GM18907 (cell line): ENCODE data around the gene UBE2J2.
A peak's percentile ranks its signal among the peaks of the same experiment; 100 is the strongest.

Experiments used
- ATAC-seq: cut with Tn5 transposase; IDR thresholded peaks from one replicate; pipeline ENCODE4 v1.9.1; 2021; ENCODE audit warnings: mild to moderate bottlenecking, moderate library complexity; ENCODE audit not compliant: unreplicated experiment

The UBE2J2 gene

DNA sequence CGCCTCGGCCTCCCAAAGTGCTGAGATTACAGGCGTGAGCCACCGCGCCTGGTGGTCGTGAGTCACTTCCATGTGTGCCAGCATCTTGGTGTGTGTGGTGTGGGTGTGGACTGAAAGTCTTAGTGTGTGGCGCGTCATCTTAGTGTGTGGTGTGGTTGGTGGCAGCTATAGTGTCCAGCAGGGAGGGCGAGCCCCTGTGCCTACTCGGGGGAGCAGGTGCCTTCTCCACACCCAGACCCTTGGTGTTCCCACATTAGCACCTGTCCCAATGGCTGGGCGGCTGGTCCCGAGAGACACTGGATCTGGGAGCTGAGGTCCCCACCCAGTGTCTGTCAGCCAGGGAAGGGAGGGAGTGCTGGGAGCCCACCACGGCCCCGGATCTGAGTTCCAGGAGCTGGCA is 9.3 kb upstream of the UBE2J2 start:
- ATAC-seq, result no peak

DNA sequence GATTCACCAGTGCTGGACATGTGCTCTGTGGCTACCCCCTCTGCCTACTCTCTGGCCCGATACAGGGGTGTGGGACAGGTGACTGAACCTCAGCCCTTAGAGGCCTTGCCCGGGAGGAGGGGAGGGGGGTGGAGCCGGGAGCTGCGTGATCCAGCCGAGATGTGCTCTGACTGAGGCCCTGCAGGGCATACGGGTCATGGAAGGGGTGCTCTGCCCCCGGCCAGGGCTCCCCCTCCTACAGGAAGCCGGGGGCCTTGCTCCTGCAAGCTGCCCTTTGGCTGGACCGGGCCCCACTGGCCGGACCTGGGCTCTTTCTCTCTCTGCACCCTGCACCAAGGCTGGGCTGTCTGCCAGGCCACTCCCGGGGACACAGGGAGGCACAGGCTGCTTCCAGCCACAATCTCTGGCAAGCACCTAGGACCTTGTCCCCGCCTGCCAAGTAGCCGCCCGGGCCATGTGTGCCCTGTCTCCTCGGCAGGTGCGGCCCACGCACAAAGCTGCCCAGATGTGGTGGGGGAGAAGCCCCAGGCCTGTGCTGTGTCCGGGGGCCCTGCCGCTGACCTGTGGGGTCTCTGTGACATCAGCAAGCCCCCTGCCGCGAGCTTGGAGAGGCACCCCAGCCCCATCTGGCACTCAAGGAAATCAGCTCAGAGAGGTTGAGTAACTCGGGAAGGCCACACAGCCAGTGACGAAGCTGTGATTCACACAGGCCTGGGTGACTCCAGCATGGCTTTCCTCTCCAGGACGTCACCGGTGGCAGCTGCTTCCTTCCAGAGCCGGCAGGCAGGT is 8.1 kb upstream of the UBE2J2 start:
- no peak for ATAC-seq

DNA sequence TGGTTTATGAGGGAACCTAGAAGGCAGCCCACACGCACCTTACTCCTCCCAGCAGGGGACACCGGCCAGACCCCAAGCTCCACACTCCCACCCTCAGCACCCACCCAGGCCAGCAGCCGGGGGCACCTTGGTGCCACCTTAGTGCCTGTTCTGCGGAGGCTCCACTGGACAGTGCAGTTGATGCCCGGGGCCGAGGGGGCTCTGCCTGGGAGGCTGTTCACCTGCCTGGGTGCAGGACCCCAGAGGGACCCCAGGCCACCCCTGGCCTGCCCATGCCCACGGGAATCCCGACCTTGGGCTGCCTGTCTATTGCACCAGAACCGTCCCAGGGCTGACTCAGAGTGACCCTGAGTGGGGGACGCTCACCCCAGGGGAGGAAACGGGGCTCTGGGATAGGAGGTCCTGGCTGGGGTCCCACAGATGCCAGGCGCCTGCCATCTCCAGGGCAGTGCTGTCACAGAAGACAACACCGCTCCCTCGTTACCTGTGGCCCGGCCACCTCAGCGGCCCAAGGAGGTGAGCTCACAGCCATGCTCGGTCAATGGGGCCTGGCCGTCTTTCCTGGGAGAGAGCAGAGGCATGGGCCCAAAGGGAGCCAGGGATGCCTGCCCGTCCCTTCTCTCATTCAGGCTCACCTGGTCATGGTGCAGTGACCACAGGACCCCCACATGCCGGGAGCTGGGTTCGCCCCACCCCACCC is 7.3 kb upstream of the UBE2J2 start:
- ATAC-seq, result no peak

DNA sequence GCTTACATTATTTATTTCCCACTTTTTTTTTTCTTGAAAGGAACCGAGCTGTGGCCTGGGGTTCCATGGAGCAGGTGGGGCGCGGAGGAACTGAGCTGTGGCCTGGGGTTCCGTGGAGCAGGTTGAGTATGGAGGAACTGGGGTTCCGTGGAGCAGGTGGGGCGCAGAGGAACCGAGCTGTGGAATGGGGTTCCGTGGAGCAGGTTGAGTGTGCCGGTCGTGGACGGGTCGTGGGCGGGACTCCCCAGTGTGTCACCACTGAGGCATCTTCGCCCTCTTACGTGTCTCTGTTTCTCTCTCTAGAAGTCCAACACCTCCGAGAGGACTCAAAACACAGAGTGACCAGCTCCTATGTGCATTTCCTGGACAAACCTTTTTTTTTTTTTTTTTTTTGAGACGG is 5.4 kb upstream of the UBE2J2 start:
- ATAC-seq, result no peak

DNA sequence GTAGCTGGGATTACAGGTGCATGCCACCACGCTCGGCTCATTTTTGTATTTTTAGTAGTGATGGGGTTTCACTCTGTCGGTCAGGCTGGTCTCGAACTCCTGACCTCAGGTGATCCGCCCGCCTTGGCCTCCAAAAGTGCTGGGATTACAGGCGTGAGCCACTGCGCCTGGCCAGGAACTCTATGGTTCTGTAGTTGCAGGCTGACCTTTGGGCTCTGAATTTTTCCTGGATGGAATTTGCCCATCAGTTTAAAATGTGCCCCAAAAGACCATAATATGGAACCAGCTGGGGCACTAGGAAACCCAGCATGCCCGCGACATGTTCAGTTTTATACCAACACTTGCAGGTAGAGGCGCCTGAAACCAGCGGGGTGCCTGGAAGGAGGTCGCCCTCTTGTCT is 5.0 kb upstream of the UBE2J2 start:
- ATAC-seq, result no peak

DNA sequence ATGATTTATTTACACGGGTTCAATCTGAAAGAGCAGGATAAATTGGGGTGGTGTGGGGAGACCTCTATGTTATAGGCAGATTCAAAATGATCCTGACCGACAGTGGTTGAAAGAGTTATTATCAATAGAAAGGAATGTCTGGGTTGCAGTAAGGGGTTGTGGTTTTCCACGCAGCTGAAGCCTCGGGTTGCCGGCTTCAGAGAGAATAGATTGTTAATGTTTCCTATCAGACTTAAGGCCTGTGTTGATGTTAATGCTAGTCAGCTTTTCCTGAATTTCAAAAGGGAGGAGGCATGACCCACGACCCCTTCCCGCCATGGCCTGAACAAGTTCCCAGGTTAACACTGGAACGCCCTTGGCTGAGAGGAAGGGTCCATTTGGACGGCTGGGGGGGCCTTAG is 2.2 kb upstream of the UBE2J2 start:
- no peak for ATAC-seq

DNA sequence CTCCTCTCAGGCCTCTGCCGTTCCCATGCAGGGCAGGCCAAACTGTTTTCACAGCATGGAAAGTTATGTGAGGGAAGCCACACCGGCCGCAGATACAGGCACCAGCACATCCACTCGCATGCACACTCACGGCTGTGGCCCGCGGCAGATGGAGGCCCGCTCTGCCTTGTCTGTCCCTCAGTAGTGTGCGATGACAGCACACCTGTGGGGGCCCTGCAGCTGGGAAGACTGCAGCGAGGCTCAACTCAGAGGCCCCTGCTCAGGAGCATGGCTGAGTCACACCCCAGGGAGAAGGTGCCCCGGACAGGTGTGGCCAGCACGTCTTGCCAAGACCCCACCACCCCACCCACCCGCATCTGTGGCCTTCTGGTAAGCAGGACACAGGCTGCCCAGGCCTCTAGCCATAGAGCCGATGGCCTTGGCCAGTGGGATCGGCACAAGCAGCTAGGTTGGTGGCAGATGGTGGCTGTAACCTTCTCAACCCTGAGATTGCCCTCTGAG is 1.3 kb upstream of the UBE2J2 start:
- no peak for ATAC-seq

DNA sequence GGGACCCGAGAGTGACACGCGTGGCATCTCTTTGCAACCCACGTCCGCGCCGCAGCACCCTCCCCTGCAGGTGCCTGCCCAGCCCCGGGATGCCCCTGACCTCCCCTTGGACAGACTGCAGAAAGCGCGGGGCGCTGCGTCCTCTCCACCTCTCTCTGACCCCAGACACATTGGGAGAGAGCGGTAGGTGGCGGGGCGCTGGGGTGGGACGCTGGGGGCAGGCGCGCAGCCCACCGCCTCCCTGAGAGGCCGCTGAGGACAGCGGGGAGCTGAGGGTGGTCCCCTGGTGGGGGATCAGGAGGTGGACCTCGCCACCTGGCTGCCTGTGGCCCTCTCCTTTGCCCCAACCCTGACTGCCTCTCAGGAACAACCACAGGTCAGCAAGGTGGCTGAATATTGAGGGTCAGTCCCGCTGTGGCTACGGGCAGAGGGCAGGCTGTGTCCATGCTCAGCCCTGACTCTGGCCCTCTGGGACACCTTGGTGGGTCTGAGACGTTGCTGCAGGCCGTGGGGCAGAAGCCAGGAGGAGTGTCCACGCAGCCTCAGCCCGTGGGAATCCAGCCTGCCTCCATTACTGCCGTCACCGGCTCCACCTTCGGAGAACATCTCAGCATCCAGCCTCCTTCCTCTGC is 761 bp upstream of the UBE2J2 start:
- peak; percentile 28 for ATAC-seq

DNA sequence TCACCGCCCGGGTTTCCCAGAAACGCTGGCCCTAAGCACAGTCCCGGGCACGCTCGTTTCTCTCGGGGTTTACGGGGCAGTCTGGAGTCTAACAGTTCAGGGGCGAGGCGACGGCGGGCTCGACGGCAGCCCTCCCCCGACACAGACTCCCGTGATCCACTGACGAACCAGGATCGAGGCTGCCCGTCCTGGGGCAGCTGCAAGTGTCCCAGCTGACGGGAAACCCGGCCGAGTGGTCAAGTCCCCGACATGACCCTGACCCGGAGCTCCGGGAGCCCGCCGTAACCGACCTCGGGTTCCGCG is 494 bp downstream of the UBE2J2 start:
- ATAC-seq, result peak; percentile 22

DNA sequence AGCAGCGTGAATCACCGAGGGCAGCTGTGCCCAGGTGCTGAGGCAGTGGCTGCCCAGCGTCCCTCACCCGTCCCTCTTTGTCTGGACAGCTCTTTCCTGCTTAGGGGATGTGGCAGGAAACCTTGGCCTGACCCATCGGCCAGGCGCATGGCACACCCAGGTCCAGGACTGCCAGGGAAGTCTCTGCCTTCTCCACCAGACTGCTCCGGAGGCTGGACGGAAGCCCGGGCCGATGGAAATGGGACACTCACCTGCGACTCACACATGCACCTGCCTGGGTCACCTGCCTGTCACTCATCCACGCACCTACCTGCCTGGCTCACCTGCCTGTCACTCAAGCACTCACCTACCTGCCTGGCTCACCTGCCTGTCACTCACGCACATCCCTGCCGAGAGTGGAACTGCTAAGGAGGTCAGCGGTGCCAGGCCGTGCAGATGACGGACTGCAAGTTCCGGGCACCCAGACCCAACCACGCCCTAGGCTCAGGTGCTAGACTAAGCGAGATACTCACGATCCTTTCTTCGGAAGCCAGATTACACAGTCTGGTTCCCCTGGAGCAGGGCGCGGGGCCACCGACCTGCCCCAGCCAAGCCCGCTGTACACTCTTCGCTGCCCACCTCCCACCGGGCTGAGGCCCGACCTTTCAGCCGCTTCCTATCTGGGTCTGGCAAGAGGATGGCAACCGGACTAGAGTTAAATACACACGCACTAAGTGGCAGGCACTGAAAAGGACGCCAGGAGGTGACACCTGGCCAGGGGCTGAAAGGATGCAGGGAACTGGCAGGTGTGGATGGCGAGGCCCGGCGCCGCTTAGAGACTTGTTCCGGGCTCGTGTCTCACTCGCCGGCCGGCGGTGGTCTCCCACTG is 1.1 kb downstream of the UBE2J2 start:
- ATAC-seq, result peak; percentile 5

DNA sequence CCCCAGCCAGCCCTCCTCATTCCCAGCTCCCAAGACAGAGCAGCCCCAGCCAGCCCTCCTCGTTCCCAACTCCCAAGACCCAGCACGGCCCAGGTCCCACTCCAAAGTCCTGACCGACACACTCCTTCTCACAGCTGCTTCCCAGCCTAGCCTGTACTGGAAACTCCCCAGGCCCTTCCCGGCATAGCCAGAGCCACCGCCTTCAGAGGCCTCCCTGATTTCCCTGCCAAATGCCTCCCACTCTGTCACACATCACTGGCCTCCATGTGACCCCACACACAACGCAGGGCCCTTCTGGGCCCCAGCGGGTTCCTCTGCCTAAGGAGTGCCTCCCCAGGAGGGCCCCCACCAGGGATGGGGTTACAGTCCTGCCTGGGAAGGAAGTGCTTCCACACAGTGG is 2.8 kb downstream of the UBE2J2 start:
- ATAC-seq, result no peak

DNA sequence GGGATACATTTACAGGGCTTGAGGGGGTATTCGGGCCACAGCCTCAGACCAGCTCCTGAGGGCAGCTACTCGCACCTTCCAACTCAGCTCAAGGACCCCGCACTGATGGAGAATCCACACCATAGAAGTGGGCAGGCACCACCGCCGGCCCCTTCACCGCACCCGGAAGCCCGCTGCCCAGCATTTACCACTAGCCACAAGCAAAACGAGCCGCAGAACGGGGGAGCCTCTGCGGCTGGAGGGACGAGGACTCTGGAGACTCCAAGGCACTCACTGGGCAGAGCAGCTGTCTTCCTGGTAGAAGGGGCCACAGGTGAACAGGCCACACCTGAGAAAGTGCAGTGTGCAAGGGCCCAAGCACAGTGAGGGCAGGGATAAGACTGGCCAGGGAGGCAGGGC is 5.4 kb downstream of the UBE2J2 start:
- no peak for ATAC-seq

DNA sequence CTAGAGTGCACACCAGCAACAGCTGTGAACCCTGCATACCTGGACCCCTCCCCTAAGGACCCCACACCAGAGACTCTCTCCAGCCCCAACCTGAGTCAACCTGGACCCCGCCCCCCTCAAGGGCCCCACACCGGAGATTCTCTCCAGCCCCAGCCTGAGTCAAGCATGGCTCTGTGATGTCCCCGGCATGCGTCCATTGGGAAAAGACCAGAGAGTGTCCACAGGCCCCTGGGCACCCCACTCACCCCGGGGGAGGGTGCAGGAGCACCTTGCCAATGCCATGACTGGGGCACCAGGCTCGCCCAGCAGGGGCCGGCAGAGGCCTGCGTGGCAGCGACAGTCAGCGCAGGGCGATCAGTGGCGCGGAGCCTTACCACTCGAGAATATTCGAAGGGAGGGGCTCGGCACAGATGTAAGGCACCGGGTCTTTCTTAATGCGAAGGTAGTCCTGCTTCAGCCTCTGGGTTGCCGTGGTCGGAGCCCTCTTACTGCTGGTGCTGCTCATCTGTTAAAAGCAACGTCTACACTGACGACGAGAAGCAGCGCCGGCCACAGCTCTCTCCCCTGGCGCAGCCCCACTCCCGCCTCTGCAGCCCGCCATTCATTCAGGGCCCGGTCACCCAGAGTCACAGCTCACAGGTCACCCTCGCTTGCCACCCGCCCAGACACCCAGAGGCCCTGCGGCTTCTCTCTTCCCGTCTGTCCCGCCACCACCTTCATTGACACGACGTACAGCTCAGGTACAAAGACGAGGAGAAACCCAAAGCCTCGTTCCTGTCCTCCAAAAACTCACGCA is 6.0 kb downstream of the UBE2J2 start:
- no peak for ATAC-seq

DNA sequence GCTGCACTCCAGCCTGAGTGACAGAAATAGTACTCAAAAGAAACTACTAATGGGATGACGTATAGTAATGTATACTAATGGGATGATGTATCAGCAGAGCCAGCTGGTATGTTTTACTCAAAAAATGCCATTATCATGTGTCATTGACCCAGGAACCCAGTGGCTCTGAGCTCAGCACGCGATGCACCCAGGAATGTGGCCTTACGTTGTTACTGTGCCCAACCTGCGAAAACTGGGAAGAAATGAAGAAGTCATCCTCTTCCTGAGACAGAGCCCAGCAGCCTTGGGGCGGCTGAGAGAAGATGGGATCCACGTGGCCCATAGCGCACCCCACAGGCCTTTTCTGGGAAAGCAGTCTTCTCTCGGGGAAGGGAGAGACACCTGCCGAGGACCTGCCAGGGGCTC is 8.8 kb downstream of the UBE2J2 start:
- no peak for ATAC-seq

DNA sequence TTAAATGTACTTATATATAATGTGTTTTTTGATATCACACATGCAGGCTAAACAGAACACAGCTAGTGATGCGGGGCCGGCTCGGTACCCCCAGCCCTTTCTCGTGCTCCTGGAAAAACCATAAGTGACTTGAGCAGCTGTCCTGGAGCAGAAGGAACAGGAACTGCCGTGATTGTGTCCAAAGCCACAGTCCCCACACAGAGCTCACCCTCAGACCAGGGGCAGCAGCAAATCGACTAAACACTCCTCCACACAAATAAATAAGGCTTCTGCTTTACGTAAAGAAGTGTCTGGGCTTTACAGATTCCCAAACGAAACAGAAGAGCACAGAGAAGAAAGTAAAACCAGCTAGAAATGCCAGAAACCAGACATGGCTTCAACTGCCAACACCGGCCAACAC is 9.6 kb downstream of the UBE2J2 start:
- no peak for ATAC-seq

DNA sequence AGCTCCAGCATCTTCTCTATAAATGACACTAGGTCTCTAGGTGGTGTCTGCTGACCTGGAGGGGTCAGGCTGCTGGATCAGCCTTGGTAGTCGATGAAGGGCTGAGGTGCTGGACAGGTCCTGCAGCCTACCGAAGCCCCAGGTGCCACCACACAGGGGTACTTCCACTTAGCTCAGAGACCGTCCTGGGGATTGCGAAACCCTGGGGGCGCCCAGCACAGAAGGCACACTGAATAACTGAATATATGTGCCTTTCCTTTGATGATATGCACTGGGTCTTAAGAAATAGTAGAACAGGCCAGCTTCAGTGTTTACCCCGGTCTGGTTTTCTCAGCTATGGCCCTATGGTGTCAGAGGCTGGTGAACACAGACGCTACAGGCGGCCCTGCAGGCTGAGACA is 10.9 kb downstream of the UBE2J2 start:
- no peak for ATAC-seq

DNA sequence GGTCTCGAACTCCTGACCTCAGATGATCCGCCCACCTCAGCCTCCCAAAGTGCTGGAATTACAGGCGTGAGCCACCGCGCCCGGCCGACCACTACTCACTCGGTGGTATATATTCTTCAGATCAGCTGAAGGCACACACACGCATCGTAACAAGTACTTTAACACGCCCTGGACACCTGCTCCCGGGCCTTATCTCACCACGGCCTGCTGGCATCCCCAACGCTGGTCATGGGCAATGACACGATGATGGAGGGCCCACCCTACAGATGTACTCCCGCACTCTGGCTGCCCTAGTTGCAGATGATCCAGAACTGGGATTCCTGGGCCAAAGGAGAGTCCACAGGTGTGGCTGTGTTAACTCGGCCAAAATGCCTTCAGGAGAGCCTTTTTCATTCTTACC is 11.6 kb downstream of the UBE2J2 start:
- ATAC-seq, result no peak

DNA sequence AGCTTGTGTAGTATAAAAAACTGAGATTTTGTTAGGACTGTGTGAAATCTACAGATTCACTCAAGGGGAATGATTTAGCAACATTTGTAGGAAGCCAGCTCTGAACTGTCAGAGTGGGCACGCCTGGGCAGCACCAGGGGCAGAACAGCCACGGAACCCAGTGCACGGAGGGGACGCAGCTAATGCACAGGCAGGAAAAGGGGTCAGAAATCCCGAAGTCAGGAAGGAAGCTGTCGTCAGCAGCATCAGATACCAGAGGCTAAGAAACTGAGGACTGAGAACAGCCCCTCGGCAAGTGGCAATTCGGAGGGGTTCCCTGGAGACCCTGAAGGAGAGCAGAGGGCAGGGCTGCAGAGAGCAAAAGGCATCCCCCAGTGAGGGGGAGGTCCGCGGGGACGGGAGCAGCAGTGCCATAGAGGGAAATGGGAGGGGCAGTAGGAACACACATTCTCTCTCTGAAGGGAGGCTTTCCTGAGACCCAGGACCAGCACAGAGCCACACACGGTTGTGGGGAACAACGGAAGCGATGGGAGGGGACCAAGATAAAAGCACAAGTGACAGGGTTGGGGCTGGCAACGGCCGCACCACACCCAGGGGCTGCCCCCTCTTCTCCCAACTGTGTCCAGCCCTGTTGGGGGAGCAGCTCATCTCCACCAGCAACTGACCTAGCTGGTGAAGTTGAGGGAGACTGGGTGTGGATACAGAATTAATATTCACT is 12.7 kb downstream of the UBE2J2 start:
- no peak for ATAC-seq

DNA sequence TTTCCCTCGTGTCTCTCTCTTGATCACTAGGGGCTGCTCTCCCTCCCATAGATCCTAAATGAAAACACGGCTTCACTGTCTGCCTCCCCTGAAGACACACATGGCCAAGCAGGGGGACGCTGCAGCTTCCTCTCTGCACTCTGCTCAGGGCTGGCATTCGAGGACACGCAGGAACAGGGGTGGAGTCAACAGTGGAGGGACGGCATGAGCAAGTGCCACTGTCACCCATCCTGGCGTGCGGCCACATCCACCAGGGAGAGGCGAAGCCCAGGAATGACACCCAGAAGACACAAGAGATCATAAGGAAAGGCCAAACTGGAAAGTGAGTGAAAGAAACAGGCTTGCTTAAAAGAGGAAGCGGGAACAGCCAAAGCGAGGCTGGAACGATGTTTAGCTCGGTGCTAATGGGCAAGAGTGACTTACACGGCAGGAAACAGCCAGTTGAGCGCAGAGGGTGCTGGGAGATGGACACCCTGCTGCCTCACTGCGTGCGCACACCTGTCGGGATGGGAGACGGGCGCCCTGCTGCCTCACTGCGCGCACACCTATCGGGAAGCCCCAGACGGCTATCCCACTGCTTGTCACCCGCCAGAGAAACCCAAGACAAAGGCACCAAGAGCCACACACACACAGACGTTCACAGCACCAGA is 13.6 kb downstream of the UBE2J2 start:
- no peak for ATAC-seq
